ENCODE data around the gene MYH4. TPM values are rescaled to one million over a fixed set of nuclear protein-coding genes. Genes with fewer than 3 reads are reported as not detected.

MYH4 gene
- total and polyA plus RNA-seq, 2 donors (not counting 3 experiments of a cell fraction or from before 2014, with no cell fraction given), result not detected

GRCh38 chr17:10499950-10500349, 30.6 kb upstream of the MYH4 start:
- FAIRE-seq, result no peak
- intact Hi-C loops (cut with micrococcal nuclease) (no loop called here), dilution Hi-C loops (cut with MboI; ENCODE audit: extremely low pct_ligation_motif_present, low sequenced_read_pairs) (no loop called here)
- Histone ChIP-seq H3K4me2 (ENCODE audit: insufficient read depth, low read length) (no peak overlapping the region), H3K36me3 (ENCODE audit: control insufficient read depth in 2 of 2, extremely low read depth in 1 of 2, insufficient read depth in 2 of 2, low read length in 2 of 2) (no peaks in the 10 kb centered on the region), H4K20me1 (replicated peaks; ENCODE audit: control insufficient read depth, extremely low read depth, insufficient read depth, low read length) (no peaks in the 10 kb centered on the region), H3K4me1 (ENCODE audit: control insufficient read depth, extremely low read depth, insufficient read depth, low read length) (no peaks in the 10 kb centered on the region), H3K27ac (ENCODE audit: insufficient read depth, low read depth, low read length) (no peak overlapping the region), H3K9me3 (replicated peaks; ENCODE audit: control insufficient read depth, insufficient read depth, low read length) (peaks cover 2% of the 10 kb centered on the region), H3K27me3 (ENCODE audit: control insufficient read depth in 2 of 2, insufficient read depth in 2 of 2, low read length in 2 of 2) (no peaks in the 10 kb centered on the region), H3K9ac (replicated peaks; ENCODE audit: extremely low read depth, insufficient read depth, low read length) (no peak overlapping the region), H3K9me1 (replicated peaks; ENCODE audit: control insufficient read depth, extremely low read depth, insufficient read depth, low read length) (no peaks in the 10 kb centered on the region), H2AFZ (ENCODE audit: low read depth, low read length) (no peak overlapping the region), H3K79me2 (ENCODE audit: control insufficient read depth, insufficient read depth, low read length) (no peaks in the 10 kb centered on the region), H3K4me3 (replicated peaks in 1 of 3; ENCODE audit: insufficient read depth in 1 of 3, low read depth in 1 of 3, low read length in 3 of 3) (no peak overlapping the region)
- no peak for DNase-seq (ENCODE audit: low read depth, low spot score)
- TF ChIP-seq GATA2 (IDR thresholded peaks at IDR 0.05; ENCODE audit: insufficient read depth, insufficient read length, low read depth, low read length) (no peak), POLR2AphosphoS5 (IDR thresholded peaks at IDR 0.05; ENCODE audit: insufficient read depth, low read depth, low read length) (no peak), MAX (IDR thresholded peaks at IDR 0.05; ENCODE audit: insufficient read depth, insufficient read length) (no peak), MYC (IDR thresholded peaks at IDR 0.05; ENCODE audit: low read depth, low read length) (no peak), EZH2 (IDR thresholded peaks at IDR 0.05; ENCODE audit: borderline replicate concordance, low read depth, low read length, severe bottlenecking) (no peak), CTCF (IDR thresholded peaks at IDR 0.05; ENCODE audit: extremely low read depth in 1 of 2, insufficient read depth in 1 of 2, low read depth in 1 of 2, low read length in 2 of 2) (no peak), FOS (IDR thresholded peaks at IDR 0.05; ENCODE audit: borderline replicate concordance, insufficient read depth, low read length) (no peak), POLR2A (IDR thresholded peaks at IDR 0.05; ENCODE audit: low read depth, low read length) (no peak), JUN (IDR thresholded peaks at IDR 0.05; ENCODE audit: borderline replicate concordance, insufficient read depth, insufficient read length, low read depth) (no peak)
- CTCF ChIA-PET, result no interaction called here
- BruUV-seq (replicated peaks), result no TSS peak
- POLR2A ChIA-PET, result no interaction called here
